ENCODE measurements around the gene PITPNM3. TPM values are rescaled to one million over a fixed set of nuclear protein-coding genes. Genes with fewer than 3 reads are reported as not detected.
A peak's percentile ranks its signal among the peaks of the same experiment; 100 is the strongest.

Gene PITPNM3
- total and polyA plus RNA-seq, 2 experiments from 2014 or later = 1.0 to 1.5 TPM

DNA sequence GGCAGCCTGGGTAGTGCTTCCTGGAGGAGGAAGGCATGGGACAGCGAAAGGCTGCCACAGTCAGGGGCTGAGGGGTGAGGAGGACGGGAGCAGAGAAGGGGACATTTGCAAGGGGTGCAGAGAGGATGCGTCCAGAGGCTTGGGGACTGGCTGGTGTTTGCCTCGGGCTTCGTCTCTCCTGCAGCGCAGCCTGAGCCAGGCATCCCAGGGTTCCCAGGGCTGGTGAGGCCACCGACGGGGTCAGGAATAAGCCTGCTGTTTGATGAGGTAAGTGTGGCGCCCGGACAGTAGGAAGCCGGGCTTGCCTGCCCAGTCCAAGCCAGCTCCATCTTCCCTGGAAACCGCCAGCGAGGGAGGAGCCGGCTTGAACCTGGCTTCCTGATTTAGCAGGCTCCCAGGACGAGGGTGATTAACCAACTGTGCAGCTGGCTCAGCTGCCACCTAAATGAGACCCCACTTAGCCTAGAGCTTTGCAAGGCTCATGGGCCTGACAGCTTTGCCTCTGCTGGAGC, 47.8 kb downstream of the PITPNM3 start:
- H3F3A ChIP-seq (replicated peaks; ENCODE audit: low read depth) = no peaks in the 10 kb centered on the region
- H3K4me1 ChIP-seq (ENCODE audit: insufficient read depth) = 0 out of 2 replicates have a peak, but pooled peaks cover 3% of the 10 kb centered on the region
- Mint-ChIP-seq H3K9me3 (peaks cover 6% of the 10 kb centered on the region), H3K27ac (no peak overlapping the region), H3K27me3 (ENCODE audit: insufficient read depth, low read depth, poor library complexity) (peaks cover 4% of the 10 kb centered on the region), H3K36me3 (ENCODE audit: low read depth) (peaks cover 6% of the 10 kb centered on the region; the same call in 1 of the 3 replicates), H3K4me1 (peaks cover 9% of the 10 kb centered on the region), H3K4me3 (no peak overlapping the region)
- TF ChIP-seq NANOG (IDR thresholded peaks at IDR 0.05; ENCODE audit: borderline replicate concordance) = no peak
- no peak for TF ChIP-seq EZH2 (IDR thresholded peaks at IDR 0.05; ENCODE audit: low read depth, unreplicated experiment)
- no peak for TF ChIP-seq STAT1 (IDR thresholded peaks at IDR 0.05; ENCODE audit: unreplicated experiment)
- TF ChIP-seq EZH2phosphoT487 (IDR thresholded peaks at IDR 0.05; ENCODE audit: unreplicated experiment) = no peak
- TF ChIP-seq JUNB (IDR thresholded peaks at IDR 0.05; ENCODE audit: unreplicated experiment) = no peak
- TF ChIP-seq, protein P1, sequence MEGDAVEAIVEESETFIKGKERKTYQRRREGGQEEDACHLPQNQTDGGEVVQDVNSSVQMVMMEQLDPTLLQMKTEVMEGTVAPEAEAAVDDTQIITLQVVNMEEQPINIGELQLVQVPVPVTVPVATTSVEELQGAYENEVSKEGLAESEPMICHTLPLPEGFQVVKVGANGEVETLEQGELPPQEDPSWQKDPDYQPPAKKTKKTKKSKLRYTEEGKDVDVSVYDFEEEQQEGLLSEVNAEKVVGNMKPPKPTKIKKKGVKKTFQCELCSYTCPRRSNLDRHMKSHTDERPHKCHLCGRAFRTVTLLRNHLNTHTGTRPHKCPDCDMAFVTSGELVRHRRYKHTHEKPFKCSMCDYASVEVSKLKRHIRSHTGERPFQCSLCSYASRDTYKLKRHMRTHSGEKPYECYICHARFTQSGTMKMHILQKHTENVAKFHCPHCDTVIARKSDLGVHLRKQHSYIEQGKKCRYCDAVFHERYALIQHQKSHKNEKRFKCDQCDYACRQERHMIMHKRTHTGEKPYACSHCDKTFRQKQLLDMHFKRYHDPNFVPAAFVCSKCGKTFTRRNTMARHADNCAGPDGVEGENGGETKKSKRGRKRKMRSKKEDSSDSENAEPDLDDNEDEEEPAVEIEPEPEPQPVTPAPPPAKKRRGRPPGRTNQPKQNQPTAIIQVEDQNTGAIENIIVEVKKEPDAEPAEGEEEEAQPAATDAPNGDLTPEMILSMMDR (conservative IDR thresholded peaks at IDR 0.05; ENCODE audit: low read depth in 2 of 2) = no peak
- no peak for TF ChIP-seq ZNF114 (CRISPR knock-in tag; IDR thresholded peaks at IDR 0.05)
- TF ChIP-seq ZNF331 (CRISPR knock-in tag; IDR thresholded peaks at IDR 0.05; ENCODE audit: low read depth) = no peak
- TF ChIP-seq, protein P2, sequence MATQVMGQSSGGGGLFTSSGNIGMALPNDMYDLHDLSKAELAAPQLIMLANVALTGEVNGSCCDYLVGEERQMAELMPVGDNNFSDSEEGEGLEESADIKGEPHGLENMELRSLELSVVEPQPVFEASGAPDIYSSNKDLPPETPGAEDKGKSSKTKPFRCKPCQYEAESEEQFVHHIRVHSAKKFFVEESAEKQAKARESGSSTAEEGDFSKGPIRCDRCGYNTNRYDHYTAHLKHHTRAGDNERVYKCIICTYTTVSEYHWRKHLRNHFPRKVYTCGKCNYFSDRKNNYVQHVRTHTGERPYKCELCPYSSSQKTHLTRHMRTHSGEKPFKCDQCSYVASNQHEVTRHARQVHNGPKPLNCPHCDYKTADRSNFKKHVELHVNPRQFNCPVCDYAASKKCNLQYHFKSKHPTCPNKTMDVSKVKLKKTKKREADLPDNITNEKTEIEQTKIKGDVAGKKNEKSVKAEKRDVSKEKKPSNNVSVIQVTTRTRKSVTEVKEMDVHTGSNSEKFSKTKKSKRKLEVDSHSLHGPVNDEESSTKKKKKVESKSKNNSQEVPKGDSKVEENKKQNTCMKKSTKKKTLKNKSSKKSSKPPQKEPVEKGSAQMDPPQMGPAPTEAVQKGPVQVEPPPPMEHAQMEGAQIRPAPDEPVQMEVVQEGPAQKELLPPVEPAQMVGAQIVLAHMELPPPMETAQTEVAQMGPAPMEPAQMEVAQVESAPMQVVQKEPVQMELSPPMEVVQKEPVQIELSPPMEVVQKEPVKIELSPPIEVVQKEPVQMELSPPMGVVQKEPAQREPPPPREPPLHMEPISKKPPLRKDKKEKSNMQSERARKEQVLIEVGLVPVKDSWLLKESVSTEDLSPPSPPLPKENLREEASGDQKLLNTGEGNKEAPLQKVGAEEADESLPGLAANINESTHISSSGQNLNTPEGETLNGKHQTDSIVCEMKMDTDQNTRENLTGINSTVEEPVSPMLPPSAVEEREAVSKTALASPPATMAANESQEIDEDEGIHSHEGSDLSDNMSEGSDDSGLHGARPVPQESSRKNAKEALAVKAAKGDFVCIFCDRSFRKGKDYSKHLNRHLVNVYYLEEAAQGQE (IDR thresholded peaks at IDR 0.05; ENCODE audit: unreplicated experiment) = no peak
- TF ChIP-seq CREB1 (CRISPR knock-in tag; IDR thresholded peaks at IDR 0.05; ENCODE audit: low read depth) = no peak
- TF ChIP-seq, protein P3, sequence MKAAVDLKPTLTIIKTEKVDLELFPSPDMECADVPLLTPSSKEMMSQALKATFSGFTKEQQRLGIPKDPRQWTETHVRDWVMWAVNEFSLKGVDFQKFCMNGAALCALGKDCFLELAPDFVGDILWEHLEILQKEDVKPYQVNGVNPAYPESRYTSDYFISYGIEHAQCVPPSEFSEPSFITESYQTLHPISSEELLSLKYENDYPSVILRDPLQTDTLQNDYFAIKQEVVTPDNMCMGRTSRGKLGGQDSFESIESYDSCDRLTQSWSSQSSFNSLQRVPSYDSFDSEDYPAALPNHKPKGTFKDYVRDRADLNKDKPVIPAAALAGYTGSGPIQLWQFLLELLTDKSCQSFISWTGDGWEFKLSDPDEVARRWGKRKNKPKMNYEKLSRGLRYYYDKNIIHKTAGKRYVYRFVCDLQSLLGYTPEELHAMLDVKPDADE (IDR thresholded peaks at IDR 0.05) = no peak
- no peak for TF ChIP-seq POLR2AphosphoS5 (IDR thresholded peaks at IDR 0.05; ENCODE audit: low read depth)
- TF ChIP-seq, protein P4, sequence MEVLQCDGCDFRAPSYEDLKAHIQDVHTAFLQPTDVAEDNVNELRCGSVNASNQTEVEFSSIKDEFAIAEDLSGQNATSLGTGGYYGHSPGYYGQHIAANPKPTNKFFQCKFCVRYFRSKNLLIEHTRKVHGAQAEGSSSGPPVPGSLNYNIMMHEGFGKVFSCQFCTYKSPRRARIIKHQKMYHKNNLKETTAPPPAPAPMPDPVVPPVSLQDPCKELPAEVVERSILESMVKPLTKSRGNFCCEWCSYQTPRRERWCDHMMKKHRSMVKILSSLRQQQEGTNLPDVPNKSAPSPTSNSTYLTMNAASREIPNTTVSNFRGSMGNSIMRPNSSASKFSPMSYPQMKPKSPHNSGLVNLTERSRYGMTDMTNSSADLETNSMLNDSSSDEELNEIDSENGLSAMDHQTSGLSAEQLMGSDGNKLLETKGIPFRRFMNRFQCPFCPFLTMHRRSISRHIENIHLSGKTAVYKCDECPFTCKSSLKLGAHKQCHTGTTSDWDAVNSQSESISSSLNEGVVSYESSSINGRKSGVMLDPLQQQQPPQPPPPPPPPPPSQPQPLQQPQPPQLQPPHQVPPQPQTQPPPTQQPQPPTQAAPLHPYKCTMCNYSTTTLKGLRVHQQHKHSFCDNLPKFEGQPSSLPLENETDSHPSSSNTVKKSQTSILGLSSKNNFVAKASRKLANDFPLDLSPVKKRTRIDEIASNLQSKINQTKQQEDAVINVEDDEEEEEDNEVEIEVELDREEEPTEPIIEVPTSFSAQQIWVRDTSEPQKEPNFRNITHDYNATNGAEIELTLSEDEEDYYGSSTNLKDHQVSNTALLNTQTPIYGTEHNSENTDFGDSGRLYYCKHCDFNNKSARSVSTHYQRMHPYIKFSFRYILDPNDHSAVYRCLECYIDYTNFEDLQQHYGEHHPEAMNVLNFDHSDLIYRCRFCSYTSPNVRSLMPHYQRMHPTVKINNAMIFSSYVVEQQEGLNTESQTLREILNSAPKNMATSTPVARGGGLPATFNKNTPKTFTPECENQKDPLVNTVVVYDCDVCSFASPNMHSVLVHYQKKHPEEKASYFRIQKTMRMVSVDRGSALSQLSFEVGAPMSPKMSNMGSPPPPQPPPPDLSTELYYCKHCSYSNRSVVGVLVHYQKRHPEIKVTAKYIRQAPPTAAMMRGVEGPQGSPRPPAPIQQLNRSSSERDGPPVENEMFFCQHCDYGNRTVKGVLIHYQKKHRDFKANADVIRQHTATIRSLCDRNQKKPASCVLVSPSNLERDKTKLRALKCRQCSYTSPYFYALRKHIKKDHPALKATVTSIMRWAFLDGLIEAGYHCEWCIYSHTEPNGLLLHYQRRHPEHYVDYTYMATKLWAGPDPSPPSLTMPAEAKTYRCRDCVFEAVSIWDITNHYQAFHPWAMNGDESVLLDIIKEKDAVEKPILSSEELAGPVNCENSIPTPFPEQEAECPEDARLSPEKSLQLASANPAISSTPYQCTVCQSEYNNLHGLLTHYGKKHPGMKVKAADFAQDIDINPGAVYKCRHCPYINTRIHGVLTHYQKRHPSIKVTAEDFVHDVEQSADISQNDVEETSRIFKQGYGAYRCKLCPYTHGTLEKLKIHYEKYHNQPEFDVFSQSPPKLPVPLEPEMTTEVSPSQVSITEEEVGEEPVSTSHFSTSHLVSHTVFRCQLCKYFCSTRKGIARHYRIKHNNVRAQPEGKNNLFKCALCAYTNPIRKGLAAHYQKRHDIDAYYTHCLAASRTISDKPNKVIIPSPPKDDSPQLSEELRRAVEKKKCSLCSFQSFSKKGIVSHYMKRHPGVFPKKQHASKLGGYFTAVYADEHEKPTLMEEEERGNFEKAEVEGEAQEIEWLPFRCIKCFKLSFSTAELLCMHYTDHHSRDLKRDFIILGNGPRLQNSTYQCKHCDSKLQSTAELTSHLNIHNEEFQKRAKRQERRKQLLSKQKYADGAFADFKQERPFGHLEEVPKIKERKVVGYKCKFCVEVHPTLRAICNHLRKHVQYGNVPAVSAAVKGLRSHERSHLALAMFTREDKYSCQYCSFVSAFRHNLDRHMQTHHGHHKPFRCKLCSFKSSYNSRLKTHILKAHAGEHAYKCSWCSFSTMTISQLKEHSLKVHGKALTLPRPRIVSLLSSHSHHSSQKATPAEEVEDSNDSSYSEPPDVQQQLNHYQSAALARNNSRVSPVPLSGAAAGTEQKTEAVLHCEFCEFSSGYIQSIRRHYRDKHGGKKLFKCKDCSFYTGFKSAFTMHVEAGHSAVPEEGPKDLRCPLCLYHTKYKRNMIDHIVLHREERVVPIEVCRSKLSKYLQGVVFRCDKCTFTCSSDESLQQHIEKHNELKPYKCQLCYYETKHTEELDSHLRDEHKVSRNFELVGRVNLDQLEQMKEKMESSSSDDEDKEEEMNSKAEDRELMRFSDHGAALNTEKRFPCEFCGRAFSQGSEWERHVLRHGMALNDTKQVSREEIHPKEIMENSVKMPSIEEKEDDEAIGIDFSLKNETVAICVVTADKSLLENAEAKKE (CRISPR knock-in tag; IDR thresholded peaks at IDR 0.05) = no peak
- H4K20me1 ChIP-seq (replicated peaks; ENCODE audit: insufficient read depth) = no peaks in the 10 kb centered on the region
- H3K79me2 ChIP-seq (replicated peaks; ENCODE audit: insufficient read depth) = no peaks in the 10 kb centered on the region
- H3K36me3 ChIP-seq (ENCODE audit: insufficient read depth) = no peaks in the 10 kb centered on the region
- H3K4me2 ChIP-seq = no peak overlapping the region
- no peaks in the 10 kb centered on the region for H3K27me3 ChIP-seq (ENCODE audit: insufficient read depth)
- H3K9me2 ChIP-seq (ENCODE audit: insufficient read depth) = 0 out of 2 replicates have a peak, but pooled peaks cover 3% of the 10 kb centered on the region
- peak; percentile 33 for ATAC-seq
- 0 out of 2 replicates have a peak overlapping the region, but pooled peaks have one; percentile 32 for H2AFZ ChIP-seq
- H3K27ac ChIP-seq (ENCODE audit: low read depth) = no peak overlapping the region
- no peak overlapping the region for H3K4me3 ChIP-seq
- DNase-seq (ENCODE audit: low spot score) = no peak
